ENCODE measurements around the gene TRANK1. TPM values are rescaled to one million over a fixed set of nuclear protein-coding genes. Genes with fewer than 3 reads are reported as not detected.

The TRANK1 gene
- total RNA-seq, 2 donors from 2014 or later = 21.3 to 50.7 TPM

DNA sequence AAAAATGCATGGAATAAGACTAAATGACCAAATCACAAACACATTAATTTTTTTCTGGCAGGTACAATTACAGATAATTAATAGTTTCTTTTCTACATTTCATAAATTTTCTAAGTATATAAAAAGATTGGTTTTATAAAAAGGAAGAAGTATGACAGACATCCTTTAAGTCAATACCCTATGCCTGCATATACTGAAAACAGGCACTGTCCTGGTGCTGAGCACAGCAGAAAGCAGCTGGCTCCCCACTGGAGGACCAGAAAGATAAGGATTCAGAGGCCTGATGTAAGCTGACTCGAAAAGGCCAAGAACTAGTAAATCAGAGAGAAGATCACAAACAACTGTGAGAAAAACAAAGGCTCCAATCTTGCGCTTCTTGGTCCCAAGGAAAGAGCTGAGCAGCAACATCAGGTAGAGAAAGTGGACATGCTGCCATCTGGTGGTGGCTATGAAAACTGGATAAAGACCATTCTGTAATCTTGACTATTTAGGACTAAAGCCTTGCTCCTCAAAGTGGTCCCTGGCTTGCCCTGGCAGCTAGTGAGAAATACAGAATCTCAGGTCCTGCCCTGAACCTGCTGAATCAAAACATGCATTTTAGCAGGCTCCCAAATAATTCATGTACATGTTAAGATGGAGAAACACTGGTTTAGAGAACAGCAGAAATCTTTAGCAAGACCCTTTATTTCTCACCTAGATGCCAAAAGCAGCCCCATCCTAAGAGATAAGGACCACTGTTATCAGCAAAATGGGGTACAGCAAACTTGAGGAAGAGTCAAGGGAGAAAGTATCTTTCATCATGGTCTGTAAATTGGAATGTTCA lies 76.0 kb downstream of the TRANK1 start:
- Histone ChIP-seq H3K27ac (no peak overlapping the region), H3K9me3 (no peaks in the 10 kb centered on the region), H3K9ac (ENCODE audit: low read depth in 2 of 2, low read length in 2 of 2) (no peak overlapping the region), H3K27me3 (no peaks in the 10 kb centered on the region), H3K4me1 (no peaks in the 10 kb centered on the region), H3K4me3 (no peak overlapping the region), H3K36me3 (no peaks in the 10 kb centered on the region)
- intact Hi-C loops (cut with DNase I) = loop anchor here (2.0 kb wide), 1 partner anchor 138 kb away; no protein-coding TSS in a partner anchor
- peak; percentile 34 for DNase-seq
- TF ChIP-seq, protein P1, sequence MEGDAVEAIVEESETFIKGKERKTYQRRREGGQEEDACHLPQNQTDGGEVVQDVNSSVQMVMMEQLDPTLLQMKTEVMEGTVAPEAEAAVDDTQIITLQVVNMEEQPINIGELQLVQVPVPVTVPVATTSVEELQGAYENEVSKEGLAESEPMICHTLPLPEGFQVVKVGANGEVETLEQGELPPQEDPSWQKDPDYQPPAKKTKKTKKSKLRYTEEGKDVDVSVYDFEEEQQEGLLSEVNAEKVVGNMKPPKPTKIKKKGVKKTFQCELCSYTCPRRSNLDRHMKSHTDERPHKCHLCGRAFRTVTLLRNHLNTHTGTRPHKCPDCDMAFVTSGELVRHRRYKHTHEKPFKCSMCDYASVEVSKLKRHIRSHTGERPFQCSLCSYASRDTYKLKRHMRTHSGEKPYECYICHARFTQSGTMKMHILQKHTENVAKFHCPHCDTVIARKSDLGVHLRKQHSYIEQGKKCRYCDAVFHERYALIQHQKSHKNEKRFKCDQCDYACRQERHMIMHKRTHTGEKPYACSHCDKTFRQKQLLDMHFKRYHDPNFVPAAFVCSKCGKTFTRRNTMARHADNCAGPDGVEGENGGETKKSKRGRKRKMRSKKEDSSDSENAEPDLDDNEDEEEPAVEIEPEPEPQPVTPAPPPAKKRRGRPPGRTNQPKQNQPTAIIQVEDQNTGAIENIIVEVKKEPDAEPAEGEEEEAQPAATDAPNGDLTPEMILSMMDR (IDR thresholded peaks at IDR 0.05) = peak; percentile 76

DNA sequence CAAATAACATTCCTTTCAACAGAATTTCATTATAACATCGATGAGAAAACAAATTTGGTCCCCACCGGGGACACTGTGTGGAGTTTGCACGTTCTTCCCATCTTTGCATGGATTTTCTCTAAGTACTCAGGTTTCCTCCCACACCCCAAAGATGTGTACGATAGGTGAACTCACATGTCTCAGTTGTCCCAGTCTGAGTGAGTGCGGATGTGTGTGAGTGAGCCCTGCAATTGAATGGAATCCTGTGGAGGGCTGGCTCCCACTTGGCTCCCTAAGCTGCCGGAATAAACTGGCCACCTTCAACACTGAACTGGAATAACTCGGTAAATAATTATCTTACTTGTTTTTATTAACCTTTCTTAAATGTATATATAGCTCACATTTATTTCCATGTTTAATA lies 77.0 kb downstream of the TRANK1 start:
- Histone ChIP-seq H3K9ac (ENCODE audit: low read depth in 2 of 2, low read length in 2 of 2) (no peak overlapping the region), H3K4me1 (no peaks in the 10 kb centered on the region), H3K4me3 (no peak overlapping the region), H3K27me3 (no peaks in the 10 kb centered on the region), H3K36me3 (no peaks in the 10 kb centered on the region), H3K27ac (no peak overlapping the region), H3K9me3 (no peaks in the 10 kb centered on the region)
- DNase-seq = no peak
- TF ChIP-seq, protein P1 (IDR thresholded peaks at IDR 0.05) = no peak
- intact Hi-C loops (cut with DNase I) = loop anchor here (2.0 kb wide), 1 partner anchor 137 kb away; no protein-coding TSS in a partner anchor

DNA sequence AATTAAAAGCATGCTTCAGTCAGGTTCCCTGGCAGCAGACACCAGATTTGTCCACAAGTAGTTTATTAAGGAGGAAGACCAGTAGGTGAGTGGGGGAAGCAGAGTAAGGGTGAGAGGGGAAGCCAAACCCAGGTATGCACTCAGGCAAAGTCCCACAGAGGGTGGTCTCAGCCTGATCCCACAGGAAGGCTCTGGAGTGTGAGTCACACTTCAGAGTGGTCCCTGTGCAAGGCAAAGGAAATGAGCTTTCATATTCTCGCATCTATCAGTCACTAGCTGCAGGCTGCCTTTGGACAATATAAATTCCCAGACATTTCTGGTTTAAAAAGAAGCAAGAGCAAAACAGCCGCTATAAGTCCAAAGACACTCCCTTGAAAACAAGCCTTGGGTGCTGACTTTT lies 78.5 kb downstream of the TRANK1 start:
- Histone ChIP-seq H3K9ac (ENCODE audit: low read depth in 2 of 2, low read length in 2 of 2) (no peak overlapping the region), H3K4me1 (no peaks in the 10 kb centered on the region), H3K9me3 (no peaks in the 10 kb centered on the region), H3K36me3 (no peaks in the 10 kb centered on the region), H3K27me3 (no peaks in the 10 kb centered on the region), H3K4me3 (no peak overlapping the region), H3K27ac (no peak overlapping the region)
- TF ChIP-seq, protein P1 (IDR thresholded peaks at IDR 0.05) = no peak
- DNase-seq = no peak
- intact Hi-C loops (cut with DNase I) = no loop called here

- intact Hi-C loops (cut with DNase I) = no loop called here
- DNase-seq = no peak
- Histone ChIP-seq H3K27me3 (no peaks in the 10 kb centered on the region), H3K4me3 (no peak overlapping the region), H3K4me1 (no peaks in the 10 kb centered on the region), H3K27ac (no peak overlapping the region), H3K9ac (ENCODE audit: low read depth in 2 of 2, low read length in 2 of 2) (no peak overlapping the region), H3K9me3 (no peaks in the 10 kb centered on the region), H3K36me3 (peaks cover 6% of the 10 kb centered on the region)
- TF ChIP-seq, protein P1 (IDR thresholded peaks at IDR 0.05) = no peak
Measured at GRCh38 chr3:36864180-36865053, 80.4 kb downstream of the TRANK1 start.

GRCh38 chr3:36862076-36862755 lies 82.6 kb downstream of the TRANK1 start:
- no peaks in the 10 kb centered on the region for H3K4me1 ChIP-seq
- intact Hi-C loops (cut with DNase I) = no loop called here
- peaks cover 15% of the 10 kb centered on the region for H3K36me3 ChIP-seq
- no peak overlapping the region for H3K27ac ChIP-seq
- no peaks in the 10 kb centered on the region for H3K9me3 ChIP-seq
- H3K9ac ChIP-seq (ENCODE audit: low read depth in 2 of 2, low read length in 2 of 2) = no peak overlapping the region
- H3K27me3 ChIP-seq = no peaks in the 10 kb centered on the region
- no peak overlapping the region for H3K4me3 ChIP-seq
- no peak for DNase-seq
- TF ChIP-seq, protein P1 (IDR thresholded peaks at IDR 0.05) = no peak
